ENCODE results near the gene BLM. TPM values are rescaled to one million over a fixed set of nuclear protein-coding genes. Genes with fewer than 3 reads are reported as not detected.

The BLM gene
- total and polyA plus RNA-seq, 2 of the 8 experiments (the other 6 are each of a cell fraction or from before 2014, with no cell fraction given): 15.2 to 46.7 TPM

- Histone ChIP-seq H3K9ac (replicated peaks in 1 of 4; ENCODE audit: extremely low read depth in 1 of 4, low read depth in 3 of 4, low read length in 3 of 4) (no peak overlapping the region), H4K8ac (ENCODE audit: extremely low read depth, insufficient read depth, low read length) (no peak overlapping the region), H2BK12ac (ENCODE audit: low read depth, low read length) (no peak overlapping the region), H2AK5ac (ENCODE audit: low read depth, low read length) (no peak overlapping the region), H3K9me3 (ENCODE audit: insufficient read depth in 2 of 2, low read depth in 1 of 2, low read length in 1 of 2) (0 out of 4 replicates have a peak, but pooled peaks cover 0 to 2% of the 10 kb centered on the region in 2 experiments), H3K56ac (replicated peaks; ENCODE audit: insufficient read length, low read depth, low read length) (no peak overlapping the region), H2BK15ac (ENCODE audit: low read length) (no peak overlapping the region), H3K4ac (replicated peaks; ENCODE audit: insufficient read length, low read depth, low read length) (no peak overlapping the region), H3K23ac (ENCODE audit: insufficient read length) (no peak overlapping the region), H3K27ac (ENCODE audit: low read depth, low read length) (no peak overlapping the region), H3K79me2 (ENCODE audit: control insufficient read depth in 1 of 2, insufficient read depth in 2 of 2, low read length in 2 of 2) (no peaks in the 10 kb centered on the region), H2BK5ac (ENCODE audit: low read depth, low read length) (no peak overlapping the region), H3K36me3 (ENCODE audit: control insufficient read depth in 2 of 4, insufficient read depth in 4 of 4, low read length in 3 of 4) (no peaks in the 10 kb centered on the region), H3K4me1 (replicated peaks in 1 of 4; ENCODE audit: control insufficient read depth in 3 of 4, insufficient read depth in 4 of 4, low read length in 3 of 4) (no peaks in the 10 kb centered on the region), H3K4me3 (ENCODE audit: extremely low read depth in 1 of 4, insufficient read depth in 2 of 4, low read depth in 3 of 4, low read length in 4 of 4) (no peak overlapping the region), H3K14ac (ENCODE audit: insufficient read length) (no peak overlapping the region), H3K79me1 (ENCODE audit: low read depth, low read length) (no peaks in the 10 kb centered on the region), H2BK120ac (replicated peaks; ENCODE audit: low read depth, low read length) (no peak overlapping the region), H4K5ac (ENCODE audit: insufficient read length, low read depth, low read length) (no peak overlapping the region), H3K4me2 (ENCODE audit: insufficient read depth in 1 of 2, low read depth in 2 of 2, low read length in 2 of 2) (no peak overlapping the region), H3K27me3 (replicated peaks in 1 of 4; ENCODE audit: control insufficient read depth in 3 of 4, extremely low read depth in 1 of 4, insufficient read depth in 3 of 4, low read length in 3 of 4) (no peaks in the 10 kb centered on the region), H4K91ac (replicated peaks; ENCODE audit: insufficient read length, low read length) (no peak overlapping the region), H3K18ac (ENCODE audit: extremely low read depth, low read length) (no peak overlapping the region), H4K20me1 (replicated peaks in 1 of 2; ENCODE audit: control insufficient read depth in 1 of 2, insufficient read depth in 2 of 2, low read length in 2 of 2) (no peaks in the 10 kb centered on the region), H2BK20ac (ENCODE audit: low read length) (no peak overlapping the region), H2AFZ (ENCODE audit: low read length) (no peak overlapping the region), H3K23me2 (ENCODE audit: low read depth, low read length) (no peaks in the 10 kb centered on the region)
- FAIRE-seq: no peak
- WGBS, 2 experiments (ENCODE audit: extremely low coverage in 1 of 2, insufficient coverage in 1 of 2, insufficient read length in 1 of 2, insufficient replicate concordance in 2 of 2, low coverage in 1 of 2, low lambda C conversion rate in 2 of 2, missing lambda C conversion rate in 1 of 2): 95% methylated on average over 2 of the region's 2 CpGs; no CpG with 5 or more reads in 1 of the 2 experiments
- ChIA-PET CTCF (ENCODE audit: partially characterized antibody) (interaction anchor here (0.6 to 2.8 kb wide), 3 partner anchors 10 to 88 kb away, joined by 3 to 11 read pairs (median 3); no protein-coding TSS in a partner anchor), POLR2A (ENCODE audit: partially characterized antibody) (no interaction called here)
- TF ChIP-seq TCF12 (IDR thresholded peaks at IDR 0.05; ENCODE audit: low read depth, low read length): no peak
- no peak for TF ChIP-seq BCL11A (IDR thresholded peaks at IDR 0.05; ENCODE audit: low read depth in 2 of 2, low read length in 2 of 2)
- no peak for TF ChIP-seq TAF1 (IDR thresholded peaks at IDR 0.05; ENCODE audit: low read depth, low read length)
- TF ChIP-seq PHF8 (conservative IDR thresholded peaks at IDR 0.05; ENCODE audit: low read depth, low read length): no peak
- no peak for TF ChIP-seq MAX (IDR thresholded peaks at IDR 0.05)
- TF ChIP-seq TAF7 (optimal IDR thresholded peaks at IDR 0.05; ENCODE audit: borderline replicate concordance, low read depth, low read length): no peak
- TF ChIP-seq EGR1 (IDR thresholded peaks at IDR 0.05; ENCODE audit: borderline replicate concordance, low read depth, low read length): no peak
- no peak for TF ChIP-seq CREB1 (IDR thresholded peaks at IDR 0.05)
- no peak for TF ChIP-seq USF2 (IDR thresholded peaks at IDR 0.05; ENCODE audit: low read length)
- no peak for DNase-seq (ENCODE audit: low read depth in 1 of 2, low spot score in 2 of 2)
These were observed 26.6 kb upstream of the BLM start for GRCh38 chr15:90690585-90690984.

All from H1 (cell line).